Peyer's patch (tissue), 4 donors: ENCODE data around the gene HS3ST2.

Experiments used
- CTCF ChIP-seq, 6 experiments: fragments of 450-650 bp in 4 of 6; fragments of 200-600 bp in 2 of 6; sonication (generic) in 1 of 6; IDR thresholded peaks; one replicate each; pipeline ENCODE4 v1.5.1; 2017 to 2019; ENCODE audit warnings: antibody characterized with exemption in 6 of 6, mild to moderate bottlenecking in 3 of 6, moderate library complexity in 1 of 6
- POLR2A ChIP-seq, 2 donors: fragments of 450-650 bp; IDR thresholded peaks; one replicate each; pipeline ENCODE4 v1.5.1; 2017; ENCODE audit warnings: antibody characterized with exemption in 2 of 2, mild to moderate bottlenecking in 2 of 2, moderate library complexity in 2 of 2

- TF ChIP-seq CTCF (IDR thresholded peaks at IDR 0.05), result no peak
- no peak for TF ChIP-seq POLR2A (IDR thresholded peaks at IDR 0.05)
These were observed 746 bp downstream of the HS3ST2 start for GRCh38 chr16:22814711-22815105.
